Measurements from ENCODE around the gene MARCHF10. TPM values are rescaled to one million over a fixed set of nuclear protein-coding genes. Genes with fewer than 3 reads are reported as not detected.

MARCHF10 gene
- total and polyA plus RNA-seq, 9 donors, result 0.06 to 6.5 (median 0.46) TPM; not detected in 3

- intact Hi-C loops (cut with DNase I), result no loop called here
- TF ChIP-seq EP300 (IDR thresholded peaks at IDR 0.05), result no peak
- TF ChIP-seq POLR2A (IDR thresholded peaks at IDR 0.05), result no peak
- no peak for TF ChIP-seq CTCF (IDR thresholded peaks at IDR 0.05)
- H3K27me3 ChIP-seq, result no peaks in the 10 kb centered on the region
- no peak for DNase-seq
- no peaks in the 10 kb centered on the region for H3K9me3 ChIP-seq
- no peak overlapping the region for H3K27ac ChIP-seq
- peaks cover 2% of the 10 kb centered on the region for H3K4me1 ChIP-seq (ENCODE audit: insufficient read depth)
- H3K36me3 ChIP-seq, result no peaks in the 10 kb centered on the region
- no peak overlapping the region for H3K4me3 ChIP-seq
- WGBS, 3 donors, result 22 to 44% (median 28%) methylated on average over 7 of the region's 7 CpGs
Observed at GRCh38 chr17:62800585-62800984, 7.5 kb downstream of the MARCHF10 start.

GRCh38 chr17:62797959-62798358 lies 10.2 kb downstream of the MARCHF10 start:
- H3K9me3 ChIP-seq, result no peaks in the 10 kb centered on the region
- peaks cover 2% of the 10 kb centered on the region for H3K4me1 ChIP-seq (ENCODE audit: insufficient read depth)
- intact Hi-C loops (cut with DNase I), result loop anchor here in 1 of 4 donors (1.0 kb wide), 1 partner anchor 24 kb away; no protein-coding TSS in a partner anchor
- no peak for DNase-seq
- no peak overlapping the region for H3K27ac ChIP-seq
- H3K27me3 ChIP-seq, result no peaks in the 10 kb centered on the region
- TF ChIP-seq POLR2A (IDR thresholded peaks at IDR 0.05) (no peak), CTCF (IDR thresholded peaks at IDR 0.05) (no peak), EP300 (IDR thresholded peaks at IDR 0.05) (no peak)
- no peak overlapping the region for H3K4me3 ChIP-seq
- H3K36me3 ChIP-seq, result no peaks in the 10 kb centered on the region

- Histone ChIP-seq H3K4me3 (no peak overlapping the region), H3K27ac (no peak overlapping the region), H3K4me1 (ENCODE audit: insufficient read depth) (peaks cover 2% of the 10 kb centered on the region), H3K36me3 (no peaks in the 10 kb centered on the region), H3K9me3 (no peaks in the 10 kb centered on the region), H3K27me3 (no peaks in the 10 kb centered on the region)
- intact Hi-C loops (cut with DNase I), result no loop called here
- WGBS, 3 donors, result 95 to 96% (median 95%) methylated on average over 1 of the region's 1 CpG
- TF ChIP-seq EP300 (IDR thresholded peaks at IDR 0.05), result no peak
- no peak for TF ChIP-seq POLR2A (IDR thresholded peaks at IDR 0.05)
- TF ChIP-seq CTCF (IDR thresholded peaks at IDR 0.05), result no peak
- no peak for DNase-seq
Observed at GRCh38 chr17:62796291-62796690, 11.8 kb downstream of the MARCHF10 start.

- intact Hi-C loops (cut with DNase I), result no loop called here
Observed at GRCh38 chr17:62794666-62794971, 13.5 kb downstream of the MARCHF10 start.

More at GRCh38 chr17:62794666-62794971, 13.5 kb downstream of the MARCHF10 start:
- DNase-seq, result no peak
- no peak overlapping the region for H3K27ac ChIP-seq
- TF ChIP-seq EP300 (IDR thresholded peaks at IDR 0.05) (no peak), CTCF (IDR thresholded peaks at IDR 0.05) (no peak), POLR2A (IDR thresholded peaks at IDR 0.05) (no peak)
- no peaks in the 10 kb centered on the region for H3K36me3 ChIP-seq
- H3K4me3 ChIP-seq, result no peak overlapping the region
- H3K4me1 ChIP-seq (ENCODE audit: insufficient read depth), result no peaks in the 10 kb centered on the region
- no peaks in the 10 kb centered on the region for H3K27me3 ChIP-seq
- WGBS, 3 donors, result 52 to 65% (median 53%) methylated on average over 4 of the region's 4 CpGs
- no peaks in the 10 kb centered on the region for H3K9me3 ChIP-seq

All from ovary (tissue), 9 donors.